K562 (cell line): ENCODE results near the gene TLDC2. TPM values are rescaled to one million over a fixed set of nuclear protein-coding genes. Genes with fewer than 3 reads are reported as not detected.
A peak's percentile ranks its signal among the peaks of the same experiment; 100 is the strongest.

Source experiments
- ATAC-seq: fragments of 200-7000 bp; cut with Tn5 transposase; 3 replicates; pipeline ENCODE4 v1.9.1; 2020; ENCODE audit warnings: moderate library complexity
- BruUV-seq: library from RNA; stranded (reverse); fragments of 400-500 nt; replicated peaks from 2 replicates; lab custom pipeline; 2021; lab: Mats Ljungman, UMichigan
- CTCF ChIA-PET: fragments of 300-600 bp; formaldehyde crosslinking; extraction: SDS; loops from one replicate; lab custom pipeline; 2021; ENCODE audit warnings: low intra/inter-chr PET ratio; lab: Yijun Ruan, JAX
- POLR2A ChIA-PET: fragments of 300-600, 350-650 bp; sonication (Branson Sonifier 250); formaldehyde crosslinking; extraction: SDS; loops from one replicate; lab custom pipeline; 2021; ENCODE audit warnings: antibody characterized with exemption, inconsistent platforms; lab: Yijun Ruan, JAX
- DNase-seq, 4 experiments: peaks; one replicate each; pipeline versions ENCODE4 v3.0.0 to v3.0.0-alpha.2; 2011 to 2018; ENCODE audit warnings: low spot score in 3 of 4, mixed read lengths in 3 of 4; ENCODE audit errors: extremely low read depth in 1 of 4
- FAIRE-seq: peaks from 2 replicates; lab custom pipeline; 2011; peaks lifted over from hg19 to GRCh38; lab: Jason Lieb, UNC
- H2AFZ ChIP-seq: 2 replicates; pipeline ENCODE4 v1.6.0; 2011; ENCODE audit warnings: low read depth, low read length, control low read depth, inconsistent platforms
- H3K27ac ChIP-seq: fragments of 200-600 bp; 3 replicates; pipeline ENCODE4 v1.8.0; 2011; ENCODE audit warnings: low read depth, mild to moderate bottlenecking, control low read depth, inconsistent platforms, low read length, moderate library complexity, mixed read lengths; ENCODE audit errors: extremely low read depth
- H3K27me3 ChIP-seq, 2 experiments: fragments of 300-600 bp in 1 of 2; 2 replicates in 1 of 2; 3 replicates in 1 of 2; pipeline versions ENCODE4 v1.6.0 to v1.8.0; 2011; ENCODE audit warnings: inconsistent platforms in 2 of 2, low read length in 2 of 2, mild to moderate bottlenecking in 1 of 2, mixed read lengths in 1 of 2, moderate library complexity in 1 of 2; ENCODE audit not compliant: control insufficient read depth in 2 of 2, insufficient read depth in 2 of 2
- H3K36me3 ChIP-seq: fragments of 300-600 bp; 3 replicates; pipeline ENCODE4 v1.8.0; 2011; ENCODE audit warnings: mild to moderate bottlenecking, low read length, inconsistent platforms; ENCODE audit not compliant: control insufficient read depth, insufficient read depth
- H3K4me1 ChIP-seq, 2 experiments: fragments of 200-600 bp in 1 of 2; replicated peaks in 1 of 2; 2 replicates in 1 of 2; 3 replicates in 1 of 2; pipeline versions ENCODE4 v1.5.1 to v1.8.0; 2011; ENCODE audit warnings: inconsistent platforms in 2 of 2, low read length in 2 of 2, mild to moderate bottlenecking in 1 of 2, mixed read lengths in 1 of 2, moderate library complexity in 1 of 2; ENCODE audit not compliant: control insufficient read depth in 2 of 2, insufficient read depth in 2 of 2
- H3K4me2 ChIP-seq: 2 replicates; pipeline ENCODE4 v1.6.1; 2011; ENCODE audit warnings: low read length, control low read depth, inconsistent platforms, mixed read lengths; ENCODE audit not compliant: insufficient read depth
- H3K4me3 ChIP-seq: fragments of 200-600 bp; sonication (generic), shearing (Covaris generic); 2 replicates; pipeline ENCODE4 v1.5.1; 2016; ENCODE audit warnings: control low read depth, inconsistent platforms
- H3K79me2 ChIP-seq: fragments of 200-600 bp; 3 replicates; pipeline ENCODE4 v1.8.0; 2011; ENCODE audit warnings: low read length, inconsistent platforms; ENCODE audit not compliant: control insufficient read depth, insufficient read depth
- H3K9ac ChIP-seq, 2 experiments: 2 replicates each; pipeline versions ENCODE4 v1.6.0 to v1.6.1; 2011; ENCODE audit warnings: low read depth in 2 of 2, low read length in 2 of 2, control low read depth in 1 of 2, inconsistent platforms in 1 of 2, mild to moderate bottlenecking in 1 of 2, mixed read lengths in 1 of 2; ENCODE audit not compliant: insufficient read depth in 1 of 2
- H3K9me1 ChIP-seq: one replicate; pipeline ENCODE4 v1.6.0; 2011; ENCODE audit warnings: inconsistent platforms, mild to moderate bottlenecking, low read length, moderate library complexity; ENCODE audit not compliant: control insufficient read depth, insufficient read depth
- H3K9me3 ChIP-seq: replicated peaks from 2 replicates; pipeline ENCODE4 v1.5.1; 2011; ENCODE audit warnings: low read depth, low read length, inconsistent platforms; ENCODE audit not compliant: control insufficient read depth, insufficient read depth
- H4K20me1 ChIP-seq: replicated peaks from 2 replicates; pipeline ENCODE4 v1.6.1; 2011; ENCODE audit warnings: low read length, inconsistent platforms, mixed read lengths; ENCODE audit not compliant: control insufficient read depth, insufficient read depth
- ZFP36 ChIP-seq: fragments of 150-350 bp; IDR thresholded peaks from 2 replicates; pipeline ENCODE4 v1.6.1; 2018; ENCODE audit warnings: low read length, low read depth; ENCODE audit not compliant: partially characterized antibody
- ZFP91 ChIP-seq: sonication (generic); formaldehyde crosslinking; IDR thresholded peaks from 2 replicates; pipeline ENCODE4 v1.8.0; 2022; ENCODE audit warnings: mild to moderate bottlenecking, missing genetic modification reagents
- WGBS: fragments of 100-300 bp; shearing (Covaris generic); methylation state at CpG from one replicate; pipeline ENCODE4 v1.1.6; 2016; ENCODE audit warnings: low coverage, mixed read lengths; ENCODE audit not compliant: insufficient coverage; ENCODE audit errors: missing lambda C conversion rate; 5-methylcytosine and 5-hydroxymethylcytosine counted together
- in situ Hi-C: fragments of 300-500 bp; cut with MboI; formaldehyde crosslinking; loops from 4 replicates; pipeline ENCODE4 v1.15.0; 2018; ENCODE audit warnings: inconsistent platforms, mixed read lengths
- intact Hi-C: fragments of 100-400 bp; cut with micrococcal nuclease; formaldehyde crosslinking; loops from 2 replicates; pipeline ENCODE4 v1.14.2; 2022
- polyA plus RNA-seq, 8 experiments: library from polyadenylated mRNA; depleted of rRNA in 4 of 8; stranded (reverse) in 5 of 8; unstranded in 3 of 8; fragments of >200 nt; fragmentation: Nextera tagmentation in 2 of 8; fragmentation: Illumina TruSeq in 1 of 8; extraction: Ambion mirVana in 2 of 8; extraction: Trizol in 1 of 8; gene quantifications; 2 replicates each; pipeline versions ENCODE4 v1.2.1 to v1.2.3, GENCODE V29; 2011 to 2014; ENCODE audit warnings: inconsistent platforms in 1 of 8, missing spikeins in 1 of 8
- total RNA-seq, 7 experiments: library from RNA; depleted of rRNA in 6 of 7; stranded (reverse); fragments of >200 nt in 6 of 7; fragmentation: Illumina TruSeq in 2 of 7; extraction: Trizol in 2 of 7; gene quantifications; 2 replicates each; pipeline versions ENCODE4 v1.2.1 to v1.2.3, GENCODE V29; 2011 to 2021; ENCODE audit warnings: low replicate concordance in 1 of 7

Gene TLDC2
- total and polyA plus RNA-seq, 9 of the 15 experiments (the other 6 are each of a cell fraction or from before 2014, with no cell fraction given) = not detected

GRCh38 chr20:36856195-36856594 is 19.7 kb upstream of the TLDC2 start:
- Histone ChIP-seq H3K4me3 (no peak overlapping the region), H3K9ac (peak overlapping the region in 1 of 2 experiments; percentile 68; a peak in 1 of 4 replicates), H3K27me3 (no peaks in the 10 kb centered on the region), H3K27ac (no peak overlapping the region), H3K9me3 (no peaks in the 10 kb centered on the region), H3K4me1 (peaks cover 28 to 33% of the 10 kb centered on the region in 2 experiments; a peak in 4 of 5 replicates), H3K4me2 (no peak overlapping the region), H3K36me3 (peaks cover 52% of the 10 kb centered on the region), H3K9me1 (no peaks in the 10 kb centered on the region), H4K20me1 (0 out of 2 replicates have a peak, but pooled peaks cover 15% of the 10 kb centered on the region), H3K79me2 (peaks cover 92% of the 10 kb centered on the region), H2AFZ (no peak overlapping the region)
- intact Hi-C loops (no loop called here), in situ Hi-C loops (no loop called here)
- TF ChIP-seq ZFP91 (CRISPR knock-in tag) (no peak), ZFP36 (peak; percentile 79)
- no peak for FAIRE-seq
- 75% methylated on average over 3 of the region's 3 CpGs for WGBS
- BruUV-seq = no TSS peak
- ChIA-PET CTCF (no interaction called here), POLR2A (interaction anchor here (0.6 to 10.6 kb wide), 4 partner anchors 8 to 768 kb away, joined by 3 to 65 read pairs (median 10); no protein-coding TSS in a partner anchor)
- DNase-seq = no peak
- ATAC-seq = no peak
